ENCODE results near the gene OPCML.

- no peak for TF ChIP-seq EZH2 (IDR thresholded peaks at IDR 0.05; ENCODE audit: borderline replicate concordance, low read depth, low read length, poor library complexity, severe bottlenecking)
- TF ChIP-seq, protein P1, sequence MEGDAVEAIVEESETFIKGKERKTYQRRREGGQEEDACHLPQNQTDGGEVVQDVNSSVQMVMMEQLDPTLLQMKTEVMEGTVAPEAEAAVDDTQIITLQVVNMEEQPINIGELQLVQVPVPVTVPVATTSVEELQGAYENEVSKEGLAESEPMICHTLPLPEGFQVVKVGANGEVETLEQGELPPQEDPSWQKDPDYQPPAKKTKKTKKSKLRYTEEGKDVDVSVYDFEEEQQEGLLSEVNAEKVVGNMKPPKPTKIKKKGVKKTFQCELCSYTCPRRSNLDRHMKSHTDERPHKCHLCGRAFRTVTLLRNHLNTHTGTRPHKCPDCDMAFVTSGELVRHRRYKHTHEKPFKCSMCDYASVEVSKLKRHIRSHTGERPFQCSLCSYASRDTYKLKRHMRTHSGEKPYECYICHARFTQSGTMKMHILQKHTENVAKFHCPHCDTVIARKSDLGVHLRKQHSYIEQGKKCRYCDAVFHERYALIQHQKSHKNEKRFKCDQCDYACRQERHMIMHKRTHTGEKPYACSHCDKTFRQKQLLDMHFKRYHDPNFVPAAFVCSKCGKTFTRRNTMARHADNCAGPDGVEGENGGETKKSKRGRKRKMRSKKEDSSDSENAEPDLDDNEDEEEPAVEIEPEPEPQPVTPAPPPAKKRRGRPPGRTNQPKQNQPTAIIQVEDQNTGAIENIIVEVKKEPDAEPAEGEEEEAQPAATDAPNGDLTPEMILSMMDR (conservative IDR thresholded peaks at IDR 0.05; ENCODE audit: low read depth, low read length): no peak
Observed at GRCh38 chr11:133277886-133278285, 254.4 kb downstream of the OPCML start.

Data from A673 (cell line).